Measurements from ENCODE around the gene EP400. TPM values are rescaled to one million over a fixed set of nuclear protein-coding genes. Genes with fewer than 3 reads are reported as not detected.
A peak's percentile ranks its signal among the peaks of the same experiment; 100 is the strongest.

EP400 gene
- total and polyA plus RNA-seq, 2 of the 13 experiments (the other 11 are each of a cell fraction or from before 2014, with no cell fraction given), result 4.9 to 5.0 TPM

- H3K27me3 ChIP-seq (ENCODE audit: control insufficient read depth in 1 of 2, insufficient read depth in 2 of 2, low read length in 2 of 2), result no peaks in the 10 kb centered on the region
- peaks cover 14% of the 10 kb centered on the region for H4K20me1 ChIP-seq (ENCODE audit: insufficient read depth, low read length)
- intact Hi-C loops (cut with micrococcal nuclease; ENCODE audit: unreplicated experiment), result no loop called here
- ChIA-PET POLR2A (no interaction called here), CTCF (ENCODE audit: low intra/inter-chr PET ratio, low total read pairs) (no interaction called here)
- H3K4me3 ChIP-seq (replicated peaks in 1 of 3; ENCODE audit: insufficient read depth in 1 of 3, low read depth in 2 of 3, low read length in 3 of 3), result peak overlapping the region; percentile 73 to 94 (median 79)
- peaks cover 23% of the 10 kb centered on the region for H3K79me2 ChIP-seq (ENCODE audit: insufficient read depth, low read length)
- ATAC-seq (no peak), FAIRE-seq (no peak), DNase-seq (ENCODE audit: low spot score) (peak; percentile 9)
- H3K4me2 ChIP-seq (ENCODE audit: low read depth, low read length), result peak overlapping the region; percentile 79
- BruUV-seq (replicated peaks), result no TSS peak
- in situ Hi-C loops (cut with HindIII; ENCODE audit: extremely low pct_ligation_motif_present, low pct_unique_long_range_greater_than_20kb), result no loop called here
- peaks cover 45% of the 10 kb centered on the region for H3K4me1 ChIP-seq (ENCODE audit: insufficient read depth, low read length)
- H3K9ac ChIP-seq (ENCODE audit: insufficient read depth, low read depth, low read length), result peak overlapping the region; percentile 96
- no peak overlapping the region for H2AFZ ChIP-seq (ENCODE audit: low read length)
- WGBS (ENCODE audit: low lambda C conversion rate), result 63% methylated on average over 5 of the region's 6 CpGs
- peak overlapping the region; percentile 98 for H3K27ac ChIP-seq (ENCODE audit: extremely low read length, insufficient read depth, low read length)
- H3K36me3 ChIP-seq (replicated peaks in 1 of 2; ENCODE audit: control insufficient read depth in 1 of 2, insufficient read depth in 2 of 2, low read length in 2 of 2), result peaks cover 2 to 7% of the 10 kb centered on the region in 2 experiments; a peak in 3 of 5 replicates
- H3K9me3 ChIP-seq (ENCODE audit: low read length), result no peaks in the 10 kb centered on the region
- no peak for TF ChIP-seq GATAD2A (CRISPR knock-in tag; IDR thresholded peaks at IDR 0.05)
- no peak; the same call in 1 of the 2 replicates for TF ChIP-seq NFKB2 (CRISPR knock-in tag; IDR thresholded peaks at IDR 0.05; ENCODE audit: borderline replicate concordance)
- TF ChIP-seq ZNF264 (CRISPR knock-in tag; IDR thresholded peaks at IDR 0.05), result no peak
- 0 out of 2 replicates have a peak, but pooled peaks have one; percentile 2 for TF ChIP-seq ZNF3 (CRISPR knock-in tag; IDR thresholded peaks at IDR 0.05)
- no peak for TF ChIP-seq MBNL3 (CRISPR knock-in tag; conservative IDR thresholded peaks at IDR 0.05)
- no peak for TF ChIP-seq PREB (CRISPR knock-in tag; IDR thresholded peaks at IDR 0.05)
- TF ChIP-seq PRDM15 (CRISPR knock-in tag; IDR thresholded peaks at IDR 0.05), result no peak
- TF ChIP-seq ZNF414 (CRISPR knock-in tag; IDR thresholded peaks at IDR 0.05), result 0 out of 2 replicates have a peak, but pooled peaks have one; percentile 3
- TF ChIP-seq DRAP1 (CRISPR knock-in tag; IDR thresholded peaks at IDR 0.05), result 0 out of 2 replicates have a peak, but pooled peaks have one; percentile 9
- 0 out of 2 replicates have a peak, but pooled peaks have one; percentile 16 for TF ChIP-seq ZNF468 (CRISPR knock-in tag; IDR thresholded peaks at IDR 0.05)
- TF ChIP-seq ZNF556 (CRISPR knock-in tag; IDR thresholded peaks at IDR 0.05; ENCODE audit: borderline replicate concordance), result no peak
- TF ChIP-seq HMGXB4 (CRISPR knock-in tag; IDR thresholded peaks at IDR 0.05; ENCODE audit: borderline replicate concordance in 1 of 2, low read depth in 1 of 2), result 0 out of 4 replicates have a peak, but pooled peaks of 1 of the 2 experiments have one; percentile 8
- TF ChIP-seq ZNF501 (CRISPR knock-in tag; IDR thresholded peaks at IDR 0.05), result 0 out of 2 replicates have a peak, but pooled peaks have one; percentile 11
These were observed 135.5 kb downstream of the EP400 start for GRCh38 chr12:132085291-132085635.
